OCI-LY7 (cell line): ENCODE data around the gene TMTC1. TPM values are rescaled to one million over a fixed set of nuclear protein-coding genes. Genes with fewer than 3 reads are reported as not detected.

ENCODE experiments used
- BruUV-seq: library from RNA; stranded (reverse); fragments of 400-500 nt; replicated peaks from 2 replicates; lab custom pipeline; 2021; lab: Mats Ljungman, UMichigan
- CTCF ChIA-PET: fragments of 300-600 bp; sonication (Branson Sonifier 250); formaldehyde crosslinking; loops from one replicate; lab custom pipeline; 2022; ENCODE audit warnings: antibody characterized with exemption; ENCODE audit not compliant: unreplicated experiment; lab: Charles Lee
- POLR2A ChIA-PET: fragments of 300-600 bp; sonication (Branson Sonifier 250); formaldehyde crosslinking; loops from one replicate; lab custom pipeline; 2022; ENCODE audit warnings: antibody characterized with exemption; lab: Charles Lee
- DNase-seq: peaks from one replicate; pipeline ENCODE4 v3.0.0-alpha.2; 2015; ENCODE audit warnings: low spot score
- H2AFZ ChIP-seq: fragments of 200-600 bp; sonication (generic), shearing (Covaris generic); 2 replicates; pipeline ENCODE4 v1.6.1; 2014; ENCODE audit warnings: mild to moderate bottlenecking, antibody characterized with exemption, low read length, moderate library complexity
- H3K27ac ChIP-seq: fragments of 200-600 bp; sonication (generic); 2 replicates; pipeline ENCODE4 v1.5.1; 2014; ENCODE audit warnings: mixed run types, low read depth, mild to moderate bottlenecking, moderate library complexity, low read length, inconsistent platforms; ENCODE audit not compliant: poor library complexity, severe bottlenecking
- H3K36me3 ChIP-seq: fragments of 200-600 bp; sonication (generic); 2 replicates; pipeline ENCODE4 v1.6.1; 2014; ENCODE audit warnings: mild to moderate bottlenecking, antibody characterized with exemption, low read length, moderate library complexity, mixed read lengths; ENCODE audit not compliant: insufficient read depth
- H3K4me1 ChIP-seq: fragments of 200-600 bp; sonication (generic); 2 replicates; pipeline ENCODE4 v1.5.1; 2014; ENCODE audit warnings: mild to moderate bottlenecking, low read length; ENCODE audit not compliant: insufficient read depth, poor library complexity, severe bottlenecking
- H3K4me2 ChIP-seq: fragments of 200-600 bp; sonication (generic); 2 replicates; pipeline ENCODE4 v1.6.1; 2014; ENCODE audit warnings: mild to moderate bottlenecking, low read length
- H3K4me3 ChIP-seq: fragments of 200-600 bp; sonication (generic); 2 replicates; pipeline ENCODE4 v1.5.1; 2014; ENCODE audit warnings: mild to moderate bottlenecking, low read depth, low read length; ENCODE audit not compliant: poor library complexity, severe bottlenecking
- H3K79me2 ChIP-seq: fragments of 200-600 bp; sonication (generic); 2 replicates; pipeline ENCODE4 v1.6.1; 2016; ENCODE audit warnings: low read depth, mild to moderate bottlenecking, low read length, moderate library complexity, mixed read lengths; ENCODE audit not compliant: insufficient read depth
- H3K9me2 ChIP-seq: fragments of 200-600 bp; sonication (generic); 2 replicates; pipeline ENCODE4 v1.6.1; 2016; ENCODE audit warnings: mild to moderate bottlenecking, low read length, mixed read lengths; ENCODE audit not compliant: insufficient read depth
- H3K9me3 ChIP-seq: fragments of 200-600 bp; sonication (generic); 2 replicates; pipeline ENCODE4 v1.6.1; 2014; ENCODE audit warnings: mild to moderate bottlenecking, mixed run types, low read length, mixed read lengths
- H4K20me1 ChIP-seq: fragments of 200-600 bp; sonication (generic); 2 replicates; pipeline ENCODE4 v1.6.1; 2014; ENCODE audit warnings: mild to moderate bottlenecking, antibody characterized with exemption, low read length, moderate library complexity, mixed read lengths; ENCODE audit not compliant: insufficient read depth
- CTCF ChIP-seq: fragments of 200-600 bp; sonication (generic); conservative IDR thresholded peaks from 2 replicates; pipeline ENCODE4 v1.5.1; 2014; ENCODE audit warnings: mild to moderate bottlenecking, antibody characterized with exemption, low read length, moderate library complexity, mixed read lengths
- EZH2phosphoT487 ChIP-seq: fragments of 200-600 bp; sonication (generic); IDR thresholded peaks from 2 replicates; pipeline ENCODE4 v1.6.1; 2018; ENCODE audit warnings: low read depth, borderline replicate concordance, mild to moderate bottlenecking, mixed run types, antibody characterized with exemption, low read length, moderate library complexity, mixed read lengths
- intact Hi-C: fragments of 100-400 bp; cut with micrococcal nuclease; formaldehyde crosslinking; loops from one replicate; pipeline ENCODE4 v1.10.0; 2022; ENCODE audit not compliant: unreplicated experiment
- total RNA-seq, 2 experiments: library from RNA; depleted of rRNA in 1 of 2; stranded (reverse); fragments of >200 nt in 1 of 2; shearing (Covaris generic) in 1 of 2; gene quantifications; 2 replicates each; pipeline ENCODE4 v1.2.3, GENCODE V29; 2014 to 2022

TMTC1 gene
- total RNA-seq, 2 experiments from 2014 or later: not detected

- Histone ChIP-seq H3K79me2 (no peaks in the 10 kb centered on the region), H3K36me3 (no peaks in the 10 kb centered on the region), H4K20me1 (no peaks in the 10 kb centered on the region), H3K4me3 (no peak overlapping the region), H3K4me2 (no peak overlapping the region), H3K9me2 (no peaks in the 10 kb centered on the region), H3K4me1 (no peaks in the 10 kb centered on the region), H3K27ac (no peak overlapping the region), H2AFZ (no peak overlapping the region), H3K9me3 (no peaks in the 10 kb centered on the region)
- ChIA-PET POLR2A (interaction anchor here (0.6 kb wide), 1 partner anchor 165 kb away, joined by 5 read pairs; no protein-coding TSS in a partner anchor), CTCF (no interaction called here)
- intact Hi-C loops: no loop called here
- no TSS peak for BruUV-seq
- DNase-seq: no peak
- TF ChIP-seq EZH2phosphoT487 (no peak), CTCF (no peak)
These were observed 202.8 kb downstream of the TMTC1 start for GRCh38 chr12:29580971-29581370.

GRCh38 chr12:29578731-29579130 lies 205.0 kb downstream of the TMTC1 start:
- intact Hi-C loops: no loop called here
- no peaks in the 10 kb centered on the region for H3K36me3 ChIP-seq
- H3K79me2 ChIP-seq: no peaks in the 10 kb centered on the region
- CTCF ChIA-PET: no interaction called here
- DNase-seq: no peak
- no peaks in the 10 kb centered on the region for H3K9me3 ChIP-seq
- no peaks in the 10 kb centered on the region for H3K9me2 ChIP-seq
- H3K27ac ChIP-seq: no peak overlapping the region
- no peak overlapping the region for H3K4me2 ChIP-seq
- no peak overlapping the region for H2AFZ ChIP-seq
- BruUV-seq: no TSS peak
- no peaks in the 10 kb centered on the region for H4K20me1 ChIP-seq
- no peaks in the 10 kb centered on the region for H3K4me1 ChIP-seq
- POLR2A ChIA-PET: no interaction called here
- H3K4me3 ChIP-seq: no peak overlapping the region
- TF ChIP-seq EZH2phosphoT487: no peak
- no peak for TF ChIP-seq CTCF

GRCh38 chr12:29578070-29578469 lies 205.7 kb downstream of the TMTC1 start:
- Histone ChIP-seq H3K4me3 (no peak overlapping the region), H3K4me1 (no peaks in the 10 kb centered on the region), H3K27ac (no peak overlapping the region), H3K9me2 (no peaks in the 10 kb centered on the region), H3K36me3 (no peaks in the 10 kb centered on the region), H3K9me3 (no peaks in the 10 kb centered on the region), H3K4me2 (no peak overlapping the region), H3K79me2 (no peaks in the 10 kb centered on the region), H2AFZ (no peak overlapping the region), H4K20me1 (no peaks in the 10 kb centered on the region)
- intact Hi-C loops: no loop called here
- BruUV-seq: no TSS peak
- POLR2A ChIA-PET: no interaction called here
- TF ChIP-seq CTCF (no peak), EZH2phosphoT487 (no peak)
- CTCF ChIA-PET: no interaction called here
- no peak for DNase-seq
